A673 (cell line): ENCODE data around the gene PCYT1B.

Source experiments
- CTCF ChIP-seq: fragments of 300-800, 200-600 bp; sonication (generic); conservative IDR thresholded peaks from 2 replicates; pipeline ENCODE4 v1.5.1; 2017; ENCODE audit warnings: low read depth, mild to moderate bottlenecking, antibody characterized with exemption, low read length, moderate library complexity, mixed read lengths
- EZH2 ChIP-seq: fragments of 200-600 bp; sonication (generic); IDR thresholded peaks from 2 replicates; pipeline ENCODE4 v1.6.1; 2017; ENCODE audit warnings: borderline replicate concordance, low read depth, mild to moderate bottlenecking, mixed read lengths, antibody characterized with exemption, low read length; ENCODE audit not compliant: poor library complexity, severe bottlenecking

DNA sequence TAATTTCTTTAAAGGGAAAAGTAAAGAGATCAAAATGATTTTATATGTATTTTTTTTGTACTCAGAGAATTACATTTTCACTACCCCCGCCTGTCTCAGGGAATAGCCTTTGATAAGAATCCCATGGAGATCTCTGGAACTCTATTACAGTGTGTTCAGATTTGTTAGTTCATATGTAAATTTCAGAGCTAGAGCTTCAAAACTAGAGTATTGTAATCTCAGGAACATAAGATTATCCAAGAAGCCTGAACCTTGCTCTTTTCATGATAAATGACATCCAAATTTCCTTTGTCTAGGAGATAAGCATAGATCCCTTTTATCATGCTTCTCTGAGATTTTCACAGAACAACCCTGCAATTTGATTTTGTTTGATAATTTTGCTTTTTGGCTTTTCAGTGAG lies 99.2 kb downstream of the PCYT1B start:
- TF ChIP-seq CTCF, result no peak
- no peak for TF ChIP-seq EZH2
